ENCODE measurements around the gene SARS2.
"Not testable (repeated sequence)": the region's sequence is repeated elsewhere in the genome, so short reads cannot be mapped to it uniquely, and the experiment has no call there.

Gene SARS2

DNA sequence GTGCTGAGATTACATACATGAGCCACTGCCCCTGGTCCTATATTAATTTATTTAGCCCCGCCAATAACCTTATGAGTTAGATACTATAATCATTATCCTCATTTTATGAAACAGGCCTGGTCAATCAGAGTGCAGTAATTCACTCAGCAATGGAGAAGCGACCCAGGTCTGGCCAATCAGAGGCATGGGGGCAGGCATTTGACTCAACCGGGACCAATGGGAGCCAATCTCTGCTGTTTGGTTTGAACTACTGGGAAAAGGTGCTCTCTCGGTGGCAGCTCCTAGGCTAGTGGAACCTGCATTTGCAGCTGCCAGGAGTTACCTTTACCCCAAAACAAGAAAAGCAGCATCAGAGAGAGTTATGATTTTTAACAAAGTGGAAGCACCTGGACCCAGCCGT lies 37.7 kb downstream of the SARS2 start:
- no peak for DNase-seq

DNA sequence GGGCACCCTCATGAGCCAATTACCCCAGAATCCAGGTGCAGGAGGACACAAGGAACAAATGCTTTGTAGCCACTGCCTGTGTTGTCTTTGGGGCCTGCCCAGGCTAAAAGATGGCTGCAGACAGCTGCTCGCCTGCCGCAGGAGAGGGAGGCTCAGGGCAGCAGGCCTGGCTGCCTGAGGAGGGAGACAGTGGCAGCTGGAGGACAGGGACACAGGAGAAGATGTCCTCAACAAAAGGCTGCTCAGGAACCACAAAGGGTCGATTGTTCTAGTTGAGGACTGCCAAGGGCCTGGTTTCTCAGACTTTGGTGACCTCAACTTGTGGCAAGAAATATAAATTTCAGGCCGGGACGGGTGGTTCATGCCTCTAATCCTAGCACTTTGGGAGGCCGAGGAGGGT lies 38.8 kb downstream of the SARS2 start:
- DNase-seq, result no peak

DNA sequence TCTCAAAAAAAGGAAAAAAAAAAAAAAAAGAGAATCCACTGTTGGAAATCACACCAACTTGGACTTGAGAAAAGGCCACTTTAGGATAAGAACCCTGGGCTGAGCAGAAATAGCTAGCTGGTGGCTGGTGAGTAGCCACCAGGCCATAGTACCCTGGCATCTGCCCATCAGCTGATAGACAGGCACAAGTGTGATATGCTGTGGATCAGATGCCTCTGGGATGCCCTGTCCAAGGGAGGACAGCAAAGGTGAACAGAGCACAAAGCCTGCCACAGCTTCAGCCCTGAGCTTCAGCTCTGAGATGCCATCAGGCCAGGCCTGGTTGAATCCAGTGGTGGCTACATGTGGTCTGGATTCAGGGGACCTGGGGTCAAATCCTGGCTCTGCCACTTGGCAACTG lies 39.9 kb downstream of the SARS2 start:
- DNase-seq, result no peak

DNA sequence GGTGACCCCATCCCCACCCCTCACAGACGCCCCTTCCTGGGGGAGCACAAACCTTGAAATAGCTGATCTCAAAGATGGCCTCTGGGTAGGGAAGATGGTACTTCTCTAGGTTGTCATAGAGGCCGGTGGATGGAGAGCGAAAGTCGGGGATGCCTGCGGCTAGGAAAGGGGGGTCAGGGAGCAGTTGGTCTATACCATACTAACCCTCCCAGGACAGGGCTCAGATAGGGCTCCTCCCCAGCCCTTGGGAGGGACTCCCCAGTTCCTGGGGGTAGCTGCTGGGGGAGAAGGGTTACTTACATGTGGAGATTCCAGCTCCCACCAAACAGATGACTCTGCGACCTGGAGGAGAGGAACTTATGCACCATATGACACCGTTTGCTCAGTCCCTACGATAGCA lies 40.8 kb downstream of the SARS2 start:
- no peak for DNase-seq

DNA sequence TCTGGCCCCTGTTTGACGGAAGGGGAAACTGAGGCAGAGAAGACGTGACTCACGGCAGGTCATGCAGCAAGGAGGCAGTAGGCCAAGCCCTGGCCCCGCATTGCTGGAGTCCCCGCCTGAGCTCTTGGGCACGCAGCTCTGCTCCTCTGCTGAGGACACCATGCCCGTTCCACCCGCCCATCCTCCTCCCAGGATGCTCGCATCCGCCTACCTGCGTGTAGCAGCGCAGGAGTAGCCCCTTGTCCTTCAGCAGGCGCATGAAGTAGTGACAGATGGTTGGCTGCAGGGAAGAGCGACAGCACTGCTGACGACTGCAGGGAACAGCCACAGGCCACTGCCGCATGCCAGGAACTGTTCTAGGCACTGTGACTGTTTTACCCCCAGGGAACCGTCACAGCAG lies 41.7 kb downstream of the SARS2 start:
- DNase-seq, result no peak

DNA sequence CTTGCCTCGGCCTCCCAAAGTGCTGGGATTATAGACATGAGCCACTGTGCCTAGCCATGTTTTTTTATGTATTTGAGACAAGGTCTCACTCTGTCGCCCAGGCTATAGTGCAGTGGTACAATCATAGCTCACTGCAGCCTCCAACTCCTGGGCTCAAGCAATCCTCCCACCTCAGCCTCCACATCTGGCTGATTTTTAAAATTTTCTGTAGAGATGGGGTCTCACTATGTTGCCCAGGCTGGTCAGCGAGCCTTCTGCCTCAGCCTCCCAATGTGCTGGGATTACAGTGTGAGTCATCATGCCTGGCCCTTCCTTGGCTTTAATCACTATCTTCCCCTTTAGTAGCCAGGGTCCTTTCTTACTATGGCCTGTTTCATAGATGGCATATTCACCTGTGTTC lies 45.9 kb downstream of the SARS2 start:
- not testable (repeated sequence) for DNase-seq

DNA sequence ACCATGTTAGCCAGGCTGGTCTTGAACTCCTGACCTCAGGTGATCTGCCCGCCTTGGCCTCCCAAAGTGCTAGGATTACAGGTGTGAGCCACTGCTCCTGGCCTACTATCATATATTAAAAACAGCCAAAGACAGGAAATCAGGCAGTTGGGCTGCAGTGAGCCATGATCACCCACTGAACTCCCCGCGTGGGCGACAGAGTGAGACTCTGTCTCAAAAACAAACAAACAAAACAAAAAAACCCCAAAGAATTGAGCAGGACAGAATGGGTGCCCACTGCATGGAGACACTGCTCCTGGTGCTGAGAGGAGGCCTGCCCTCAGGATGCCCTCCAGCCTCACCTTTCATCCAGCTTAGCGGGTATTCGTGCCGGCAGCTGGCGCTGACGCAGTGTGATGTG lies 47.3 kb downstream of the SARS2 start:
- no peak for DNase-seq

DNA sequence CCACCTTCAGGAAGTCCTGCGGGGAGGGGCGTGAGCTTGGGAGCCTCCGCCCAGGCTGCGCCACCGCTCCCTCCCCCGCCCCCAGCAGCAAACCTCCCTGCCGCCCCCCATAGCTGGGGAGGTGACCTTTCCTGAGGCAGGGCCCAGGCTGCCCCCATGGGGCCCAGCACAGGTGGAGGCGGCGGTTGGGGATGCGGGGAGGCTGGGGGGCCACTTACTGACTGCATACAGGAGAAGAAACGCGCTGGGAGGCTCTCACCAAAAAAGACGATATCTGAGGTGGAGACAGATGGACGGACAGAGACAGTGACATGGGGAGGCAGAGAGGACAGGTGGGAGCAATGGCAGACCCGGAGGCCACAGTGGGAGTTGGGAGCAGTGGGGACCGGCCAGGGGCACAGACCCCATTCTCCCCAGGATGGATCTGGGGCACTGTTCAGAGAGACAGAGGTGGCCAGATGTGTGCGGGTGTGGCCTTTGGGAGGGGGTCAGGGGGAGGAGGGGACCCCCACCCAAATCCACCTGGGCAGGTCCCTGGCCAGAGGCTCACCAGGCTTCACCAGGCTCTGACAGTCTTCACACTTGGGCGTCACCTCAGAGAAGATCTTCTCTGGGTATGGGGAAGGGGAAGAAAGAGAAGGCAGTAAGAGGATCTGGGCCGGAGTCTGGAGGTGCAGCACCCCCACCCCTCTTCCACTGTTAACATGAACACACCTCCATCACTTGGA lies 49.5 kb downstream of the SARS2 start:
- no peak for DNase-seq

DNA sequence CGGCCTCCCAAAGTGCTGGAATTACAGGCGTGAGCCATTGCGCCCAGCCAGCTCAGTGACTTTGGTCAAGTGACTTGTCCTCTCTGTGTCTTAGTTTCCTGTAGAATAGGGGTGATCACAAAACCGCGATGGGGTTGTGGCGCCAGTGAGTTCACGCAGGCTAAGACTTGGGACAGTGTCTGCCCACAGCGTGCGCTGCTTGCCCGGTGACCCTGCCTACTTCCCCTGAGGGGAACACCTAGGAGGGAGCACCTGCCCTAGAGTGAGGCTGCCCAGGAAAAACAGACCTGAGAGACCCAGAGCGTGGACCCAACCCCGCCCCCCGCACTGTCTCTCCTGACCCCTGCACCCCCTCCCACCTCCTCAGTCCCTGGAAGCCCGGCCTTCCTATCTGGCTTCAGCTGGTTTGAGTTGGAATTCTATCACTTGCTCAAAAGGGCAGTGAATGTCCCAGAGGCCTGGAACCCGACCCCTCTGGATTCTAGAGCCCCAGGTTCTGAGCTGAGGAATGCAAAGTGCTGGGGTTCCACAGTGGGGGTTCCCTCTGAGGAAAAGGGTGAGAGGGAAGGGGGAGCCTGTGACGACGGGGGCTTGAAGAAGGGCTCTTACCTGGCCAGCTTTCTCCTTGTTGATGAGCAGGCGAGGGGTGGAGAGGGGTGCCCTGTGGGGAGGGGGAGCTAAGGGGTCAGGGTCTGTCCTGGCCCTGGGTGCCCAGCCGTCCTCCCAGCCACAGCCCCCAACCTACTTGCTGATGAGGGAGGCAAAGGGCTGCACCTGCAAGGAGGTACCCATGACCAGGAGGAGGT lies 50.3 kb downstream of the SARS2 start:
- no peak for DNase-seq

DNA sequence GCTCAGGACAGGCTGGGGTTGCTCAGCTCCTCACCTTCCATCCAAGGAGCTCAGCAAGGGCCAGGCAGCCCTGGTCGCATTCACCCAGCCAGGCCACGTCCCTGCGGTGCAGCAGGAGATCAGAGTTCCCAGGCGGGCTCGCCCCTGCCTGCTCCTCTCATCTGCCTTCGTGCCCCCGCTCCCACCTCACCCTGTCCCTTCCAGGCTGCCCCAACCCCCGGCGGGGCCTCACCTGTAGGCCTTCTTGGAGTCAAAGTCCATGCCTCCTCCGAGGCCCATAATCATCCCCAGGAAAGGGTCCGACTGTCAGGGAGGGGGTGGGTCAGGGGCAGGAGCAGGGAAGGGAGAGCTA lies 51.2 kb downstream of the SARS2 start:
- no peak for DNase-seq

DNA sequence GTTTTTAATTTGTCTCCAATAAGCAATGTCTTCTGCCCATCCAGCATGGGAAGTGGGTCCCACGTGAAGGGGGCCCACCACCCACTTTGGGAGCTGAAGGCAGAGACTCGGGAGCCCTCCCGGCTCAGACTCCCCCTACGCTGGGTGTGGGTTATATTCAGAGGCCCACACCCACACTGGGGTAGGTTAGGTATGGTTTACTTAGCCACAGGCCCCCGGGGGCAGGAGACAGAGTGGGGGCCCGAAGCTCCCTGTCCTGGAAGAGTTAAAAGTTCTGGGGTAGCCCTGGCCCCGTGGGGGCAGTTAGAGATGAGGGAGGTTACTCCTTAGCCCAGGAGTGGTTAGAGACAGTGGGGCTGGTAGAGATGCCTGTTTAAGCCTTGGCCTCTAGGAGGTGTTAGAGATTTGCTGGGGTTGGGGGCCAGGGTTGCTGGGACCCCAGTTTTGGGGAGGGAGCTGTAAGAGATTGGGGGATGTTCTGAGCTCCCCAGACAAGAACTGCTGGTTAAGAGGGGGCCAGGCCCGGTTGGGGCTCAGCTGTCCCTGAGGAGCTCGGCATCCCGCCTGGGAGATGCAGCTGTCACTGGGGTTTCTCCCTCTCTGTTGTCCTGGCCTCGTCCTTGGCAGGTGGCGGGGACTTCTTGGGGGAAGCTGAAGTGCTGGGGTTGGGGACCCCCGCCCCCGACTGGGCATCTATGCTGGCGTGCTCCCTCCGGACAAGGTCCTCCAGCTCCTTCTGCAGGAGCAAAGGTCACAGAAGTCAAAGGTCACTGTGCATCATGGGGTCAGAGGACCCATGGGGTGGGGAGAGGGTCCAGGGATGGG lies 51.8 kb downstream of the SARS2 start:
- no peak for DNase-seq

DNA sequence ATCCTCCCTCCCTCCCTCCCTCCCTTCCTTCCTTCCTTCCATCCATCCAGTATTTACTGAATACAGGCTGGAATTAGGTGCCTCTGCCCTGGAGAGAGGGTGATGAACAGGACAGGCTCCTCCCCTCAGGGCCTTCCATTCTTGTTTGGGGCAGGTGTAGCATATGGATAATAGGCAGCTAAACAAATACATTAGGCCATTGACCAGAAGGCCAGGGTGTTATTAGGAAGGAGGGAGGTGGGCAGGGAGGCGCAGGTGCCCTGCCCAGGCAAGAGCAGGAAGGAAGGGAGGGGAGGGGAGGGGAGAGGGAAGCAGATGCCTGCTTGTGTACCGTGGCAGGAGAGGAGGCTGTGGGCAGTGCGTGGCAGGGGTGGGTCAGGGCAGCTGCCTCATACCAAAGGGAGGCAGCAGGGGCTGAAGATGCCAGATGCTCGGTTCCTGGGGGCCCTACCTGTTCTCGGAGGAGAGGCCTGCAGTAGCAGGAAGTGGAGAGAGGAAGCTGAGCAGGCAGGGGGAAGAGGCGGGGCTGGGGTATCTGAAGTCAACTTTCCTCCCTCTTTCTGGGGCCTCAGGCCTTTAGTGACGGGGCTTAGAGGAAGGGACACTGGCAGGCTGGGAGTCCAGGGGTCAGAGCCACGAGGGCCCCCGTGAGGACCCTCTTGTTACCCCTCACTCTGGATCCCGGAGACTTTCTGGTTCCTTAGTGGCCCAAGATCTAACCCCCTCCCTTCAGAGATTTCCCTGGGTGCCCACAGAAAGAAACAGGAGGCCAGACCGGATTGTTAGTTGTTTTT lies 52.6 kb downstream of the SARS2 start, which contains the start of gene RINL:
TSS of gene RINL (minus strand) at position 495 of the 794 bp plus-strand sequence. CDS start 1,533 bp downstream, outside the sequence.
- no peak for DNase-seq

DNA sequence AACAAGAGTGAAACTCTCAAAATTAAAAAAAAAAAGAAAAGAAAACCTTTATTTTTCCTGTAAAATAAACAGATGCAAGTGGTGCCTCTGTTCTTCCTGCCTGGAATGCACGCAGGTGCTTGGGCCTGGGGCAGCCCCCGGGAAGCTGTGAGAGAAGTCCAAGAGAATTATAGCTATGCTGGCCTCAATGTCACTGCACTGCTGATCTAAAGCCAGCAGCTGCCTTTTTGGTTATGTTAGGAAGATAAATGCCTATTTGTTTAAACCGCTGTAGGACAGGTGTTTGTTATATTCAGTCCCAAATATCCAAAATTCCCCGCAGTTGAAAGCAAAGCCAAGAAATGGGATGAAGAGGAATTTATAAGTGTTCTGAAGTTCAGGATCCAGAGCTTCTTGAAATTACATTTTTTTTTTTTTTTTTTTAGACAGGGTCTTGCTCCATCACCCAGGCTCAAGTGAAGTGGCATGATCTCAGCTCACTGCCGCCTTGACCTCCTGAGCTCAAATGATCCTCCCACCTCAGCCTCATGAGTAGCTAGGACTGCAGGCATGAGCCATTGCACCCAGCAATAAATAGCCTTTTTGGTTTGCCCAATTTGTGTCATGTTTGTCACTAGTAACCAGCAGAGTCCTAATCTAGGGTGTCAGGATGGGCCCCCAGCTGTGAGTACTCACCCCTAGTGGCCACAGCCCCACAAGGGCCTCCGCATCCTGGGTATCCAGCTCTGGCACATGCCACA lies 54.7 kb downstream of the SARS2 start:
- DNase-seq, result no peak

DNA sequence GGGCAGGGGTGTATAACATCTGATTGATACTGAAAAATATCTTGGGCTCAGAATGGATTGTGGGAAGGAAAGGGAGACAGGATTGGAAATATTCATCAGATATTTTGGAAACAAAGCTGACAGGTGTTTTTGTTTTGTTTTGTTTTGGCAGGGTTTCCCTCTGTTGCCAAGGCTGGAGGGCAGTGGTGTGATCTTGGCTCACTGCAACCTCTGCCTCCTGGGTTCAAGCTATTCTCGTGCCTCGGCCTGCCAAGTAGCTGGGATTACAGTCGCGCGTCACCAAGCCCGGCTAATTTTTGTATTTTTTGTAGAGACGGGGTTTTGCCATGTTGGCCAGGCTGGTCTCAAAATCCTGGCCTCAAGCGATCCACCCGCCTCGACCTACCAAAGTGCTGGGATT lies 57.2 kb downstream of the SARS2 start:
- not testable (repeated sequence) for DNase-seq

DNA sequence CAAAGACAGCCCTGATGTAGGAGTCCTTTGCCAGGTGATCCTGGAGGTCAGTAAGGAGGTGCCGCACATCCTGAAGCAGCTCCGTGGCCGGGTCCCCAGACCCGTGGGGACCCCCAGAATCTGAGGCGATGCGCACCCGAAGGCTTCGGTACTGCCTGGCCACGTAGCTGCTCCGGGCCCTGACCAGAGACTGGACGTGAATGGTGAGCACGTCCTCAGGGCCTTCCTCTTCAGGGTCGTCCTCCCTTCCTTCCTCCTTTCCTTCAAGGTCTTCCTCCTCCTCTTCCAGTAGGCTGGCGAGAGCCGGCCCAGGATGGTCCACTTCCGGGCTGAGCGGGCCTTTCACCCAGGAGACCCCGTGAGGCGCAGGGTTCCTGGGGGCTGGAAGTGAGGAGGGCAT lies 60.0 kb downstream of the SARS2 start:
- no peak for DNase-seq

DNA sequence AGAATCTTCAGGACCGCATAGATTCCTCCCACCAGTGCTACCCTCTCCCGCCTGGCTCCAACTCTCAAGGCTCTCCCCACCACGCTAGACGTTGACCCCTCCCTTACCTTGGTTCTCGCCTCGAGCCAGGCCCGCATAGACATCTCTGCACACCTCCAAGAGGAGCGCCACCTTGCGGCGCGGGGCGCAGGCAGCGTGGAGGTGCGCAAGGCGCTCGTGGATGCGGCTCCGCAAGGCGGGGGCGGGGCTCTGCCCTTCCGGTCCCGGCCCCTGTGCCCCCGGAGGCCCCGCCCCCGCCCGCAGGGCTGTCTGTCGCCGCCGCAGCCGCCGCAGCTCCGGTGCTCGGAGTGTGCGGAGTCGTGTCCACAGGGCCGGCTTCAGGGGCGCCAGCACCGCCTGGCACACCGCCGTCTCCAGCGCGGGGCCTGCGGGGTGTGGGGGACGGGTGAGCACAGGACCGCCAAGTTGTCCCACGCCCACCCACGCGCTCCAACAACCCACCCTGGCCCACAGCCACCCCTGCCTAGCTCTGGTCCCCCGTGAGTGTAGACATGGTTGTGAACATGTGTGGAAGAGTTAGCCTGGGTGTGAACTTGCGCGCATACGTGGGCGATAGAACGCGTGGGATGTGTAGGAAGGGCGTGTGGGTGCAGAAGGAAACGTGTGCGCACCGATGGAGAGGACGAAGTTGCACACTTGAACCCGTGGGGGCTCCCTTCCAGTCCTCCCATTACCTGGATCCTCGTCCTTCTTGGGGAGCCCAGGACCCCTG lies 60.5 kb downstream of the SARS2 start:
- DNase-seq, result peak; percentile 58

DNA sequence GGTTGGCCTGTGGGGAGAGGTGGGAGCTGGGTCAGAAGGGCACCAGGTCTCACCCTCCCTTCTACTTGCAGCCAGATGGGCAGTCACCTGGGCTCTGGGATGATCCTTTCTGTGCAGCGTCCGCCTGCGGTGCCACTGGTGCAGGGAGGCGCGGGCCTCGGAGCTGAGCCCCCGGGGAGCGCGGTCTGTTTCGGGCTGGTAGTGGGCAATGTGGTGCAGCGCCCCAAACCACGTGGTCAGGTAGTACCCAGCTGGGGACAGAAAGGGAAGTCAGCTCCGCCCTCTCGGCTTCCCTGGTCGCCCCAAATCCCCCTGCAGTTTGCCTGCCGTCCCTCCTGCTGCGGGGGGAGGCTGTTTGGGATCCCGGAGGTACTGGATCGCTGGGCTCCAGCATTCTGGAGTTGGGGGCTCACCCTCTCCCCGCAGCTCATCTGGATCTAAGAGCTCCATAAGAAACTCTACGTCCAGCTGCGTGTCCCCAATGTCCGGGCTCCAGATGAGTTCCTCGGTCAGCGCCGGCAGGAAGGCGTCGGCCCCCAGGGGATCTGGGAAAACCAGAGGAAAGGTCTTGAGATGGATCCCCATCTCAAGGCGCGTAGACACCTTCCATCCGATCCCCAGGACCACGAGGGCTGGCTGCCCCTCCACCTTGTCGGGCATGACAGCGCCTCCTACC lies 61.3 kb downstream of the SARS2 start:
- DNase-seq, result no peak

DNA sequence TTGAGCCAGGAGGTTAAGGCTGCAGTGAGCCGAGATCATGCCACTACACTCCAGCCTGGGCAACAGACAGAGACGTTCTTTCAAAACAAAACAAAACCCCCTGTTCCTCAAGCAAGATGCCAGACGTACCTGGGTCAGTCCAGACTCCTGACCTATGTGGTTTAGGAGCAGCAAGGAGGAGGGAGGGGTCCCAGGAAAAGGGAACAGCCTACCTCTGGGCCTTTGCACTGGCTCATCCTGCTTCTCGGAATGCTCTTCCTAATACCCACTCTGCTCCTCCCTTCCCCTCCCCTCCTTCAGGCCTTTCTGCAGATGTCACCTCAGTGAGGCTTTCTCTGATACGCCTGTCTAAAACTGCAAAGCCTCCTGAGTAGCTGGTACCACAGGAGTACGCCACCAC lies 62.0 kb downstream of the SARS2 start:
- no peak for DNase-seq

DNA sequence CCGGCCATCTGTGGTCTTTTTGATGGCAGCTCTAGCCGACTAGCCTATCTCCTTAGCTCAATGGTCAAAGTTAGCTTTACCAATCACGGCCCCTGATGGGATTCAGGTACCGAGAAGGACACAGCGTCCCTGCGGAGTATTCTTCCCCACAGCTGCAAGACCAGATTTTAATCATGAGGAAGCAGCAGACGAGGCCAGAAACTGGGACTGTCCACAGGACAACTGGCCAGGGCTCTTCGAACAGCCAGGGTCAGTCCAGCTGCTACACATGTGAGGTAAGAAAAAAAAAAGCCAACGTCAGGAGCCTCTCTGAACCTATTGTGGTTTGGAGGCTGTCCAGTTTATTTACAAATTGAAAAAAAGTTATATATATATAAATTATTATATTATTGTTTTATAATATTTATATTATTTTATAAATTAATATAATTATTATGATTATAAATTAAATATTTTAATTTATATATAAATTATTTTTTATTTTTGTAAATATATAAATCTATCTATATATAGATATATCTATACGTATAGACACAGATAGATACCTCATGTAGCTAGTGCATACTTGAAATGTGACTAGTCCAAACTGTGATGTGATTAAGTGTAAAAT lies 63.3 kb downstream of the SARS2 start:
- no peak for DNase-seq
